Measurements from ENCODE around the gene VWC2L. TPM values are rescaled to one million over a fixed set of nuclear protein-coding genes. Genes with fewer than 3 reads are reported as not detected.

VWC2L gene
- not detected in 2 replicates for total RNA-seq

GRCh38 chr2:214410918-214411554 is at the start of gene VWC2L:
TSS of gene VWC2L (plus strand) at chr2:214411054. CDS start at chr2:214414194, 3,140 bp downstream.

Data from epithelial cell of alveolus of lung (primary cell).